Fibroblast of the aortic adventitia (primary cell): ENCODE results near the gene S100G. TPM values are rescaled to one million over a fixed set of nuclear protein-coding genes. Genes with fewer than 3 reads are reported as not detected.

Source experiments
- DNase-seq: peaks from one replicate; pipeline ENCODE4 v3.0.0-alpha.2; 2010; ENCODE audit warnings: low read depth
- H3K4me3 ChIP-seq: 2 replicates; pipeline ENCODE4 v1.5.1; 2011; ENCODE audit warnings: low read depth, mild to moderate bottlenecking, control low read depth, low read length, moderate library complexity
- CTCF ChIP-seq: IDR thresholded peaks from 2 replicates; pipeline ENCODE4 v1.5.1; 2011; ENCODE audit warnings: mild to moderate bottlenecking, low read length, control low read depth, inconsistent platforms; ENCODE audit not compliant: insufficient read depth
- total RNA-seq: library from RNA; depleted of rRNA; stranded (reverse); fragments of >200 nt; gene quantifications from 2 replicates; pipeline ENCODE4 v1.2.3, GENCODE V29; 2012; ENCODE audit warnings: low replicate concordance

Gene S100G
- total RNA-seq, 1 donor = not detected

DNA sequence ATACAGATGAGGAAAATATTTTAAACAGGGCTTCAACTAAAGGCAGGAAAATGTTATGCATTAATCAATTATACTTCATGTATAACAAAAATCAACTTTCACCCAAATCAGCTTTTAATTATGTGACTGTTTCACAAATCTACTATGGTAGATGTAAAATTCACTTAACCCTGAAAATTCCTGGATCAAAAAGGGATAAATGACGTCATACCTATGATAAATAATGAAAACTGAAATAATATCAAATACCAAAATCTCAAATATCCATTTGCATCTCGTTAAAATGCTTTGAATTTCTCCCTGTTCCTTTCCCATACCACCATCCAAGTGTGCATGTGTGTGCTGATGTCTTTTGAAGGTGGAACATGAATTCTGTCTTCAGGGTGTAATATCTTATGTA, 11.5 kb downstream of the S100G start:
- DNase-seq = no peak
- no peak overlapping the region for H3K4me3 ChIP-seq
- no peak for TF ChIP-seq CTCF

GRCh38 chrX:16662402-16662801, 12.4 kb downstream of the S100G start:
- TF ChIP-seq CTCF = no peak
- no peak for DNase-seq
- no peak overlapping the region for H3K4me3 ChIP-seq

DNA sequence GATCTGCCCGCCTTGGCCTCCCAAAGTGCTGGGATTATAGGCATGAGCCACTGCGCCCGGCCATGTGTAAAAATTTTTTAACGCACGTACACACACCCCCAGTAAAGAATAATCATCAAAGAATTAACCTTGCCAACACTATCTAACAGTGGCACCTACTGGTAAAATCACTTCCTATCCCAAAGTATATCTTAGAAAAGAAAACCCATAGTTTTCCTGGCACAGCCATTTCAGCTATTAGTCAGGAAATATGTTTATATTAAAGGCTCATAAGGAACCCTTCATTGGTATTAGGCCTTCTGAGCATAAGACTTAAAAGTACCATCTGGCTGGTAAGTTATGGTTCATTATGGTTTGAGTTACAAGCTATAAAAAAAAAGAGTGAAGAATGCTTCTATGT, 14.1 kb downstream of the S100G start:
- DNase-seq = peak; percentile 28
- TF ChIP-seq CTCF = no peak

GRCh38 chrX:16664626-16665025, 14.7 kb downstream of the S100G start:
- DNase-seq = no peak
- TF ChIP-seq CTCF = peak; percentile 15
- no peak overlapping the region for H3K4me3 ChIP-seq

More for the DNA sequence above, 14.1 kb downstream of the S100G start:
- H3K4me3 ChIP-seq = no peak overlapping the region

- DNase-seq = peak; percentile 77
- H3K4me3 ChIP-seq = no peak overlapping the region
- TF ChIP-seq CTCF = no peak
These were observed 15.1 kb downstream of the S100G start for GRCh38 chrX:16665089-16665488.

DNA sequence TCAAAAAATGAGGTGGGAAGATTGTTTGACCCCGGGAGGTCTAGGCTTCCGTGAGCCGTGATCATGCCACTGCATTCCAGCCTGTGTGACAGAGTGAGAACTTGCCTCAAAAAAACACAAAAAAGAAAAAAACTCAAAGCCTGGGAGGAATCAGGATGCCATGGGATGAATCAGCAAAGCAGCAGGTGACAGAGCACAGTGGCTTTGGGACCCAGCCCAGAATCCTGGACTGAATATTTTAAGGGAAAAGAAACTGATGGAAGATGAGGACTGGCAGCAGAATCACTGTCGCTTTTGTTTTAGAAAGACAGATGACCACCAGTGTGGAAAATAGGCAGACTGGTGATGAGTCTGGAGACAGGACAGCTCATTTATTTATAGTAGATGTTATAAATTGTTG, 16.6 kb downstream of the S100G start:
- TF ChIP-seq CTCF = no peak
- H3K4me3 ChIP-seq = no peak overlapping the region
- peak; percentile 44 for DNase-seq

GRCh38 chrX:16671005-16671404, 21.0 kb downstream of the S100G start:
- no peak overlapping the region for H3K4me3 ChIP-seq
- TF ChIP-seq CTCF = peak; percentile 34
- peak; percentile 79 for DNase-seq
